Measurements from ENCODE around the gene STEAP2.

GRCh38 chr7:90180011-90180585, 31.4 kb upstream of the STEAP2 start:
- TF ChIP-seq POLR2A (IDR thresholded peaks at IDR 0.05) (no peak), CTCF (IDR thresholded peaks at IDR 0.05) (no peak)

All from gastroesophageal sphincter (tissue), 3 donors.